ENCODE results near the gene GTF2F2.

- TF ChIP-seq HDAC2 (IDR thresholded peaks at IDR 0.05) (no peak), FOXJ3 (CRISPR knock-in tag; IDR thresholded peaks at IDR 0.05) (no peak), ZNF398 (CRISPR knock-in tag; IDR thresholded peaks at IDR 0.05) (no peak), EGR1 (conservative IDR thresholded peaks at IDR 0.05) (no peak), BACH1 (tag; IDR thresholded peaks at IDR 0.05) (no peak), RB1 (IDR thresholded peaks at IDR 0.05; ENCODE audit: low read depth) (no peak), CBFA2T3 (IDR thresholded peaks at IDR 0.05) (no peak), PHF8 (IDR thresholded peaks at IDR 0.05; ENCODE audit: borderline replicate concordance, low read length) (no peak), NFRKB (IDR thresholded peaks at IDR 0.05; ENCODE audit: low read depth) (no peak)
Measured at GRCh38 chr13:45105895-45106294, 14.4 kb upstream of the GTF2F2 start.
